MM.1S (cell line): Measurements from ENCODE around the gene TASP1.

Experiments
- CTCF ChIP-seq: fragments of 300-600 bp; sonication (generic); IDR thresholded peaks from 2 replicates; pipeline ENCODE4 v1.5.1; 2016; ENCODE audit warnings: antibody characterized with exemption, low read length, mixed read lengths
- EZH2 ChIP-seq: fragments of 300-600 bp; sonication (generic); optimal IDR thresholded peaks from 2 replicates; pipeline ENCODE3; 2017; ENCODE audit warnings: low read depth, mild to moderate bottlenecking, antibody characterized with exemption, low read length, mixed read lengths

- TF ChIP-seq CTCF (no peak), EZH2 (no peak)
Observed at GRCh38 chr20:13389115-13389514, 249.6 kb downstream of the TASP1 start.
